OCI-LY1 (cell line): ENCODE measurements around the gene FOXF1.

Experiments
- CTCF ChIP-seq: fragments of 200-600 bp; sonication (generic), shearing (Covaris generic); IDR thresholded peaks from 2 replicates; pipeline ENCODE4 v1.5.1; 2017; ENCODE audit warnings: mild to moderate bottlenecking, antibody characterized with exemption, low read length, moderate library complexity, mixed read lengths
- EZH2 ChIP-seq: fragments of 200-600 bp; sonication (generic), shearing (Covaris generic); IDR thresholded peaks from 2 replicates; pipeline ENCODE4 v1.8.0; 2017; ENCODE audit warnings: borderline replicate concordance, mixed run types, mild to moderate bottlenecking, antibody characterized with exemption, low read length, moderate library complexity, mixed read lengths

DNA sequence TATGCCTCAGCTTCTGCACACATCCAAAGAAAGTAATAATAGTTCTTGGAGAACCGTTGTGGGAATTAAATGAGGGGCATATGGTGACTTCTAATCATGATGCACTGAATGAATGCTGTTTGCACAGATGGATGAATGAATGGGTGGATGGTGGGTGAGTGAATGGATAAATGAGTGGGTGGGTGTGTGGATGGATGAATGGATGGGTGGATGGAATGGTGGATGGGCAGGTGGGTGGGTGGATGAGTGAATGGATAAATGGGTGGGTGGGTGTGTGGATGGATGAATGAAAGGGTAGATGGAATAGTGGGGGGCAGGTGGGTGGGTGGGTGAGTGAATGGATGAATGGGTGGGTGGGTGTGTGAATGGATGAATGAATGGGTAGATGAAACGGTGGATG is 44.9 kb upstream of the FOXF1 start:
- TF ChIP-seq CTCF (no peak), EZH2 (no peak)
